Skin of body (tissue), 2 donors: Measurements from ENCODE around the gene LRIT3. TPM values are rescaled to one million over a fixed set of nuclear protein-coding genes. Genes with fewer than 3 reads are reported as not detected.

Experiments used
- DNase-seq: peaks from one replicate; lab custom pipeline; 2025; lab: John Stamatoyannopoulos, UW
- total RNA-seq: library from RNA; depleted of rRNA; stranded (reverse); fragments of >200 nt; gene quantifications from one replicate; pipeline ENCODE4 v1.2.3, GENCODE V29; 2014

Gene LRIT3
- total RNA-seq, 1 donor from 2014 or later: 0.10 TPM

DNA sequence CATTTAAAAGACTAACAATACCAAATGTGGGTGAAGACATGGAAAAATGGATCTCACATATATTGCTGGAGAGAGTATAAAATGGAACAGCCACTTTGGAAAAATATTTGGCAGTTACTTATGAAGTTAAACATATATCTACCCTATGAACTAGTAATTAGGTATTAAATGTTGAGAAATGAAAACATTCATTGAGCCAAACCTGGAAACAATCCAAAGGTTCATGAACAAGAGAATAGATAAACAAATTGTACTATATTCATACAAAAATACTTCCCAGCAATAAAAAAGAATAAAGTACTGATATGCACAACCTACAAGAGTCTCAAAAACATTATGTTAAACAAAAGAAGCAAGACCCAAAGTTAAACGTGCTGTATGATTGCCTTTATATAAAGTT lies 60.8 kb downstream of the LRIT3 start:
- DNase-seq: no peak

DNA sequence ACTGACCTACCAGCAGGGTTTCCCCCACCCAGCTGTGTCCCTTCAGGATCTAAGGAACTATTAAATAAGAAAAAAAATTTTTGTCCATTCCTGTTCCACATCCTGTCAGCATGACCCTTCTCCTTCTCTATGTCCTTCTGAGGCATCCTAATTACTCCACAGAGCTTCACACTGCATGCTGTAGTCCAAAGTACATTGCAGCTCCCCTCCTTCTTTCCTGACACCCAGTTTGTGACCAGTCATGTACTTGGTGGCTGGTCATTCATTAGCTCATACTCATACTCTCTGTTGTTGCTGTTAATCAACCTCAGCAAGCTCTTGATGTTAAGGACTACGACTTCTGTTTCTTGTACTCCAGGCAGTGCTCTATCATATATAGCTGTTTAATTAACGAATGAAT lies 62.3 kb downstream of the LRIT3 start:
- DNase-seq: no peak

GRCh38 chr4:109912706-109913595 lies 65.0 kb downstream of the LRIT3 start, which contains the start of gene EGF:
Gene EGF, plus strand, starts transcription at chr4:109912883. Its CDS starts 453 bp downstream, at chr4:109913336.
- DNase-seq: no peak

DNA sequence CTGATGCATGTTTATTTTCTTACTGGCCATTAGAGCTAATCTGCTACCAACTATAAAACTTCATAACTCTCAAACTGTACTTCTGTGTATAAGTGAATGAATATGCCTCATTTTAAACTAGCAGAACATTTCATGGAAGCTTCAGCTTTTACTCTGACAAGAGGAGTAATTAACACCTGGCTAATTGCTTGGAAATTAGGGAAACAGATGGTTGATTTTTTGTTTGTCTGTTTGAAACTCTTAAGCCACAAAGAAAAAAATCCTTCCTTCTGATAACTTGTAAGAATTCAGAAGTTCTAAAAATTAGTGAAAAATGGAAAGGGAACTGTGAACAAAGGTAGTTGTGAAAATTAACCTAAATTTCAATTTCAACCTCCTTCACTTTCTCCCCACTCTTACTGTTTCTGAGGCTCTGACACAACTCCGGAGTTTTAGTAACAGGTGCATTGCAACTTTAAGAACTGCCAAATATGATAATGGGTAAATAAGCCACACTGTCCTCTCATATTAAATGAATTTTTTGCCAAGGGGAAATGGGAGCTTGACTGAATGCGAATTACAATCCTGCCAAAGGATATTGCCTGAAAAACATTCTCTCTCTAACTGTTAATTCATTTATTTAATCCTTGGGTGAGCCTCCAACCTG lies 65.8 kb downstream of the LRIT3 start:
- DNase-seq: no peak

DNA sequence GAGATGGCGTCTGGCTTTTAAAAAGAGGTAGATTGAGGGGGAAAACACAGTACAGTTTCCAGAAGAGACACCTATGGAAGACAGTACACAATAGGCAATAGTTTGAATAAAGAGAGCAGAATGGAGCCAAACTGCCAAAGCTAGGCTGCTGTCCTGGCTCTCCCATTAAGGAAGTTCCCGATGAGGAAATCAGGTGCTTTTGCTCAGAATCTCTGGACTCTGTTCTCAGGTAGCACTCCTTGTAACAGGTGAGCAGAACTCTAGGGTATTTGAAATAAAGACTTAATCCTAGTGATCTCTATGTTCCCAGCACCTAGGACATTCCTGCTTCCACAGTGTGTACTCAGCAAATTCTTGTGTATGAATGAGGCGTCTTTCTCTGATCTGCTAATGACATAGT lies 66.4 kb downstream of the LRIT3 start:
- DNase-seq: no peak

DNA sequence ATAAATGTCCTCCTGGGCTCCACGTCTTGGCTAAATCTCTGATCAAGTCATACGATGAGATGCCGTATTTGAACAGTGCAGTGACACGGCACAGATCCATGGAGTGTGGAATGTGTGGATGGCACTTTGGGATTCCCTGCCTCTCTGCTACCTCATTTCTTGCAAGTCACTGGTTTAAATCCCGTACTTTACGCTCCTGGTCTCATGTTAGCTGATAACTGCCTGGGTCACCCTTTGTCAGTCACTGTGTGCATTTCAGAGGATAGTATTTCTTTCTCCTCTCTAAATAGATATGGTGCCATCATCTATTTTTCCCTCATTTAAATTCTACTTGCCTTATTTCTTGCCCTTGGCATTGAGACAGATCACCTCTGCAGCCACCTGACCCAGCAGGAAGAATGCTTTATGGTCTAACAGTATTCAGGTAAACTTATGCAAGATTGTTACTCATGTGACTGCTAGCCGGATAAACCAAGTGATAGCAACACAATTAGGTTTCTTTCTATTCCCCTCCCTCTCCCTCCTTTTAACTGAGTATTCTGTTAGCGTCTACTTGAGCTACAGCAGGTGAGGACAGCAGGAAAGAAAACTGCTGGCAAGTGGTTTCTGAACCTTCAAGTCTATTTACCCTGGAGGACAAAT lies 67.6 kb downstream of the LRIT3 start:
- no peak for DNase-seq

DNA sequence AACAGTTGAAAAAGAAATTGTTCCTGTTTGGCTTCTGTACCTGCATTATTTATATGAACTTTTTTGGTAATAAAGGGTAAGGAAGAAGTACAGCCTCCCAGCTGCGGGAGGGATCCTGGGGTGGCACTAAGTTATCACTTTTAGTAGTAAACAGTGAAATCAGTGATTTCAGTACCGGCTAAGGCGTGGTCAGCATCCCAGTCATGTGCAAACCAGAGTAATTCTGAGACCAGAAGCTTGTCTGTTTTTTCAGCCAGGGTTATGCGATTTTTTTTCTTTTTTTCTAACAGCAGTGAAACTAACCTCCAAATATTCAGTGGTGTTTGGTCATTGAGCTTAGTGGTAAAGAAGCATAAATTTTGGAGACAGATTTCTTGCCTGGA lies 68.1 kb downstream of the LRIT3 start:
- no peak for DNase-seq

DNA sequence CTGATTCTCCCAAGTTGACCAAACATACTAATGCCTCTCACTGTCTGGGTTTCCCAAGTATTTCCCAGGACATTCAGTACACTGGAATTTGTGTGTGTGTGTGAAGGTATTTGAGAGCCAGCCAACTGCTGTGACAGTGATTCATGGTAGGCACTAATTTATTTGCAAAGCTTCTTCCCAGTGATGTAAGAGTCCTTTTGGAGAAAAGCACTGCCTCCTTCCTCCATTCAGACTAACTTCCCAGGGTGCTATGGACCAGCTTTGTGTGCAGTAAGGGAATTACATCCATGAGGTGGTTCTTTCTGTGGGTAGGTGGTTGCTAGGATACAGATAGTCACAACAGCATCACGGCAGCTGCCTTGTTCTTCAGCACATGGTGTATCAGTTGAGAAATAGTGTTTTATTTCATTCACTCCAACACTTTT lies 73.5 kb downstream of the LRIT3 start:
- DNase-seq: no peak

Other genes starting within 250 kb of the LRIT3 start
- 19.8 TPM for gene CASP6, start 144.7 kb upstream of the LRIT3 start, total RNA-seq
- 15.0 TPM for gene PLA2G12A, start 118.0 kb upstream of the LRIT3 start, total RNA-seq
- gene CFI, start 46.1 kb upstream of the LRIT3 start, total RNA-seq: 10.1 TPM
- 10.8 TPM for gene GAR1, start 32.3 kb upstream of the LRIT3 start, total RNA-seq
- gene RRH, start 20.1 kb upstream of the LRIT3 start, total RNA-seq: not detected
- 3.5 TPM for gene EGF, start 64.8 kb downstream of the LRIT3 start, total RNA-seq